NCI-H1105 treated with DMSO at 0.1 percent for 48 hours (cell line): ENCODE results near the gene OR4K5.
"Not testable (repeated sequence)": the region's sequence is repeated elsewhere in the genome, so short reads cannot be mapped to it uniquely, and the experiment has no call there.

Experiments used
- DNase-seq: peaks from one replicate; lab custom pipeline; 2025; lab: John Stamatoyannopoulos, UW

The OR4K5 gene

GRCh38 chr14:19920021-19920657, at the start of gene OR4K5:
OR4K5 (plus strand) TSS chr14:19920607; CDS start chr14:19920607, 0 bp downstream.
- DNase-seq, result no peak

- no peak for DNase-seq
These were observed 47.2 kb upstream of the OR4K5 start for GRCh38 chr14:19873178-19873577.

GRCh38 chr14:19874842-19875241, 45.6 kb upstream of the OR4K5 start, which contains the start of gene OR4K2:
OR4K2 (plus strand) TSS chr14:19875142; CDS start chr14:19876268, 1,126 bp downstream.
- no peak for DNase-seq

DNA sequence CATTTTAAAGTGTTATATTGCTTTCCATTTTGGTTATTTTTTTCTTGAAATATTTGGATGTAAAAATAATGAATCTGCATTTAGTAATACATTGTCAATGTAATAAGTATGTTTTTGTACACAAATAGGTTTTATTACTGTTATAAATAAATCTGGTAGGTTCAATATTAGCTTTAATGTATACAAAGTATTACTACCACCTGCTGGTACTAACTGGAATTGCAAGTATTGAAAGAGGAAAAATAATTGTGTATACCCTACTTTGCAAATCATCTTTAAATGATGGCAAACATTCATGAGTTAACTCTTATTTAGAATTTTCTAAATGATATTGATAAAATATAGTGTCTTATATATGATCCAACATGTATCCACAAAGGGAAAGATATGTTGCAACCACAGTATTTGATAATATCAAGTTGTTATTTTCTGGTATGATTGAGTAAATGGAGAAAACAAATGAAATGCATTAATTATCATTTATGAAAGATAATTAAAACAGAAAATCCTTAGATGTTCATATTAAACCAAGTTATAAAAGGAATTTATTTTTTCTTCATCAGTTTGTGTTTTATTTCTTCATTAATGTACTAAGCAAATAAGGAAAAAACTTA, 42.3 kb upstream of the OR4K5 start:
- DNase-seq, result peak; percentile 24

- DNase-seq, result no peak
These were observed 25.1 kb upstream of the OR4K5 start for GRCh38 chr14:19895282-19895681.

DNA sequence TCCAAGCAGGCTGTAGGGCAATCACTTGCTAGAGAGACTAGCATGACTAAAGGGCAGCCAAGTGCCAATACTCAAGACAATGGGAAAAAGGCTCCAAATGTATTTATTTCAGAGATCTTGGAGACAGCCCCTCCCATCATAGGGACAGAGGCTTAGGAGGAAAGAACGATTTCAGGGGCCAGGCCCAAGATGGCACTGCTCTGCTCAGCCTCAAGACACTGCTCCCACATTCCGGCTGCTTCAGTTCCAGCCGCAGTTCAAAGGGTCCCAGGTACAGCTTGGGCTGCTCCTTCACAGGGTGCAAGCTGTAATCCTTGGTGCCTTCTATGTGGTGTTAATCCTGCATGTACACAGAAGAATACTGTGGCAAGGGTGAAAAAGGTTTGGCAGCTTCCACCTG, 19.4 kb upstream of the OR4K5 start:
- DNase-seq, result no peak

DNA sequence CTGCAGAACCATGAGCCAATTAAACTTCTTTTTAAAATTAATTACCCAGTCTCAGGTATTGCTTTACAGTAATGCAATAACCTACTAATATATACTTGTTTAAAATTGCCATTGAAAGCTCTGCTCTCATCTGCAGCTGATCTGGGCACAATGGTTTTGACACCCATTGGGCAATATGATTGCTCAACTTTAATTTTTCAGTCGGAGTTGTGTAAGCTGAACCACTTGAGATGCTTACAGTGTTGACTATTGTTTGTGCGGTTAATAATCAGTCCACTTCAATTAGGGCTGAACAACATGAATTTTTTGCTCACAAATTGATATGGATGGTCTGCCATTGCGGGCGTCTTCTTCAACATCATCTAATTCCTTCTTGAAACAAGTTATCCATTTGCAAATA, 18.0 kb upstream of the OR4K5 start:
- DNase-seq, result no peak

GRCh38 chr14:19906665-19907064, 13.7 kb upstream of the OR4K5 start:
- DNase-seq, result no peak

DNA sequence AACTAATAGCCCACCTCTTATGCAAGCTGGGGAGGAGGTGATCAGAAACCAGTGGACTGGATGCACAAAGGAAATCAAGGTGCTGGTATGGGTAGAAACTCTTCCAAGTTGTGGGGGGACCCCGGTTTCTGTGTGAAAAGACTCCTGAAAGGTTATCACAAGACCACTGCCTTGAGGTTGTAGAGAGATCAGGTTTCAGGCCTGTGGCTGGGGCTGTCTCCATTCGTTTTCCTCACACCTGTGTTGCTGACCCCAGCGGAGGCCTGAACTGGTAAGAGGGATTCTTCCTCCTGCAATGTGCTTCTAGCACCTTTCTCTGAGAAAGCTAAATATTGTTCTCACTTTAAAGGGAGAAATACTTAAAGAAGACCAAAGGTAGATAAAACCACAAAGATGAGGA, 9.3 kb upstream of the OR4K5 start:
- no peak for DNase-seq

GRCh38 chr14:19917243-19917642, 3.2 kb upstream of the OR4K5 start:
- no peak for DNase-seq

DNA sequence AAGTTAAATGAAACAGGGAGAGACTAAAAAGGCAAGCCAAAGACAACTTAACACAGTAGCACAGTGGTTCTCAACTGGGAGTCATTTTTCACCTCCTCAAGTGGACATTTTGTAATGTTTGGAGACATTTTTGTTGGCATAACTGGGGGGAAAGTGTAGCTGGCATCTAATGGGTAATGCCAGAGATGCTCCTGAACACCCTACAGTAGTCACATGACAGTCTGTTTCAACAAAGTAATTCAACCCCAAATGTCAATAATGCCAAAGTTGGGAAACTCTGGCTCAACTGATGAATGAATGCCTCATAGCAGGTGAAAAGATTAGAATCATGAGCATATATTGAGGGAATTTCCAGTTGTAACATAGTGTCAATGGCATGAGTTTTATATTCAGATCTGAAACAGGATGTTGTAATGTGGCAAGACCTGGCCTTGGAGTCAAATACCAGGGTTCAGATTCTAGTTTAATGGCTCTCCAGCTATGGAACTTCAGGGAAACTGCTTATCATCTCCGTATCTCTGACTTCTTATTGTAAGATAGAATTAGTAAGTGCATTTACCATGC, 2.4 kb upstream of the OR4K5 start:
- no peak for DNase-seq

DNA sequence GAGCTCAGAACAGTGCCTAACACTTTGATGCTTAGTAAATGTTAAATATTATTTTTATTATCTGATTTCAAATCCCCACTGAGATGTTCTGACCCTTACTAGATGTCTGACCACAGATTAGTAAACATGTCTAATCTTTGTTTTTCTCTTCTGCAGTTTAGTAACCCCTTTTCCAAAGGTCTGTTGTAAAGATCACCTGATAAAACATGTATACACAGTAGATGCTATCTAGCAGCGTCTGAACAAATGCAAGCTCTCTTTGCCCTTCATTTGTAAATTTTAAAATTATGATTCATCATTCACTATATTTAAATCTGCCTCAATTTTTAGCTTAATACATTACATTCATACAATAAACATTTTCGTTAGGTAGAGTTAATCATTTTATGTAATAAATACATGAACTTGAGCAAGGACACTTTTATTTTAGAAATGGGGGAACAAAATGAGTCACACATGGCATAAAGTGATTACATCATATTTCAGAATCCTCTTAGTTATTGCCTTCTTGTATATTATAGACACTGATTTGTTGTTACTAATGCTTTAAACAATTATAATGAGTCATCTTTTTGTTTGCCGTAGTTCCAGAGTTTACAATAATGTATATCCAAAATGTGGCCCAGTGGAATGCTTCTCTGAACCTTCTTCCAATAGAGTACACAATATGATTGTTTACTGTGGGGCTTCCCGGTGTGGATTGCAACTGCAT, 1.7 kb upstream of the OR4K5 start:
- DNase-seq, result no peak

DNA sequence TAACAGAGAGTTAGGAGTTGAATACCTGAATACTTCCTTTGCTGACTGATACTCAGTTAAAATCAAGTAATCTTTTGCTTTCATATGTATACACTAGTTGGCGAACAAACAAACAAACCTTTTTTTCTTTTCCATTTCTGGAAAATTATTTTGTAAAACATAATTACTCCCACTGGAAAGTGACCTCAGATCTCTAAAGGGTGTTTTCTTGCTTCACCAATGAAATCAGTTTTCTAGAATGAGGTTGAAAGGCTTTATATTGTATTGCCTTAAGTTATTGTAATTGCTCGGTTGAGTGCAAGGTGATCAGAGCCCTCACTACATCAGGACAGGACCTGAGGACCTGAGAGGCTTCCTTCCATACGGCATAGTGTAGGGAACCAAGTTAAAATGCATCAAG, 10.2 kb downstream of the OR4K5 start, which contains the start of gene OR4K1:
Gene OR4K1 (plus strand): TSS at position 301 of the 400 bp plus-strand sequence. CDS start 4,750 bp downstream, outside the sequence.
- DNase-seq, result no peak

DNA sequence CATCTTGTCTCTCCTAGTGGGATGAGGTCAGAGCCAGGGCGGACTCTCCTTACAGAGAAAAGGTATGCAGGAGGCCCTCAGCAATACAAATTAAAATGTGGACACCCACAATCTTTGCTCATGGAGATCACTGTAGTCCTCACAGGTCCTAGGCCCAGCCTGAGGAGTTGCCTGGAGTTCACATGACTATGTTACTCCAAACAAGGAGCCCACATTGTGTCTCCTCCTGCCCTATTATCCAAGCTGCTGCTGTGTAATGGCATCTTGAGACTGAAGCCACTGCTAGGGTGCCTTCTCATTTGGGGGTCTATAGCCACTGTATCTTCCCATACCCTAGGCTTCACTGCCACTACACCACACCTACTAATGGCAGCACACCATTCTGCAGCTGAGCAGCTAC, 21.3 kb downstream of the OR4K5 start:
- no peak for DNase-seq

DNA sequence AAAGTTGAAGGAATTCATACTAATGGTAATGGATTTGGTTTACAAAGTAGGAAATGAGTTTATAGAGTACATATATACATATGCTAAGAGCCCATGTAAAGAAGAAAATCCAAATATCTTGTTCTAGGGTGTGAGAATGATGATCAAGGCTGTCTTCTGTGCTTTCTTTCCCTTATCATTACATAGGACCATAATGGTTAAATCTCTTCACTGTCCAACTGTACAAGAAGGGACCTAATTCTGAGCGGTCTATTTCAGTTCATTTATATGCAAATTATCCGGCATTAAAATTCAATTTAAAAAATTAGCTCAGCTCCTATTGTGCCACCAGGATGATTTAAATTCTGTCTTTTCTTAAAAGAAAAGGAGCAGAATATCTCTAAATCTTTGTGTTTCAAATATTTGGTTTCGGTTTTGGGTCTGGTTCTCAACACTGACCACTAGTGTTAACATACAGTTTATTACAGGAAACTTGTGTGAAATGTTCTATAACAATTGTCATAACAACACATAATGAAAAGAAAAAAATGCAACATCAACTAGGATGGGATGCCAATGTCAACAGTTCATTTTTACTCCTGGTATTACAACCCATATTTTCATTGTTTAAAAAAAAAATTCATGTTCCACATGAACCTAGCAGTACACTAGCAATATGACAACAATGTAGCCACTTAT, 27.1 kb downstream of the OR4K5 start:
- no peak for DNase-seq

- DNase-seq, result no peak
These were observed 28.8 kb downstream of the OR4K5 start for GRCh38 chr14:19949218-19949617.

DNA sequence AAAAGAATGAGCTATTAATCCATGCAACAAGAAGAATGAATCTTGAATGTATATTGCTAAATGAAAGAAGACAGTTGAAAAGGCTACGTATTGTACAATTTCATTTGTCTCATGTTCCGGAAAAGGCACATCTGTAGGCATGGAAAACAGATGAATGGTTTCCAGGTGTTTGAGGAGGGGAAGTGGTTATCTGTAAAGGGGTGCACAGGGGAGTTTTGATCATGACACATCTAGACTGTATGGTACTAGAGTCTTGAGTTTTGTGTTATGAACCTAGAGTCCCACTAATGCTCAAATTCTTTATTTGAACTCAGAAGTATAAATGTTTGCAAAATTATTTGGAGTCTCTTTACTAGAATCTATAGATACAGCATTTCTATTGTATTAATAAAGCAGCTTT, 49.3 kb downstream of the OR4K5 start:
- not testable (repeated sequence) for DNase-seq
